Tibial artery (tissue), 4 donors: Measurements from ENCODE around the gene SAMD9L.

Experiments used
- DNase-seq, 2 donors: peaks; one replicate each; pipeline ENCODE4 v3.0.0-alpha.2; 2019
- H3K27ac ChIP-seq, 2 donors: fragments of 200-600 bp; sonication (generic) in 1 of 2; 1 replicate in 1 of 2; 2 replicates in 1 of 2; pipeline ENCODE4 v1.5.1; 2018 to 2019; ENCODE audit warnings: mild to moderate bottlenecking in 1 of 2
- H3K27me3 ChIP-seq, 2 donors: fragments of 200-600 bp; sonication (generic) in 1 of 2; one replicate each; pipeline versions ENCODE4 v1.5.1 to v1.6.0; 2016 to 2019
- H3K36me3 ChIP-seq, 3 donors: fragments of 200-600 bp; sonication (generic) in 2 of 3; one replicate each; pipeline ENCODE4 v1.5.1; 2016 to 2019; ENCODE audit warnings: mild to moderate bottlenecking in 2 of 3
- H3K4me1 ChIP-seq, 4 donors: fragments of 200-600 bp; sonication (generic) in 2 of 4; 1 replicate in 3 of 4; 2 replicates in 1 of 4; pipeline ENCODE4 v1.5.1; 2016 to 2019
- H3K4me3 ChIP-seq, 2 donors: fragments of 200-600 bp; sonication (generic) in 1 of 2; 1 replicate in 1 of 2; 2 replicates in 1 of 2; pipeline ENCODE4 v1.5.1; 2018 to 2019; ENCODE audit warnings: mild to moderate bottlenecking in 2 of 2
- H3K9me3 ChIP-seq, 3 donors: fragments of 200-600 bp; sonication (generic) in 1 of 3; one replicate each; pipeline ENCODE4 v1.5.1; 2016 to 2019
- CTCF ChIP-seq, 2 experiments: fragments of 200-600 bp in 1 of 2; fragments of 450-650 bp in 1 of 2; IDR thresholded peaks; one replicate each; pipeline ENCODE4 v1.5.1; 2017 to 2019; ENCODE audit warnings: antibody characterized with exemption in 2 of 2, mild to moderate bottlenecking in 1 of 2, moderate library complexity in 1 of 2
- intact Hi-C: fragments of 100-400 bp; cut with DNase I; formaldehyde crosslinking; loops from one replicate; pipeline ENCODE4 v1.15.0; 2023; ENCODE audit warnings: low total_unique reads

The SAMD9L gene

DNA sequence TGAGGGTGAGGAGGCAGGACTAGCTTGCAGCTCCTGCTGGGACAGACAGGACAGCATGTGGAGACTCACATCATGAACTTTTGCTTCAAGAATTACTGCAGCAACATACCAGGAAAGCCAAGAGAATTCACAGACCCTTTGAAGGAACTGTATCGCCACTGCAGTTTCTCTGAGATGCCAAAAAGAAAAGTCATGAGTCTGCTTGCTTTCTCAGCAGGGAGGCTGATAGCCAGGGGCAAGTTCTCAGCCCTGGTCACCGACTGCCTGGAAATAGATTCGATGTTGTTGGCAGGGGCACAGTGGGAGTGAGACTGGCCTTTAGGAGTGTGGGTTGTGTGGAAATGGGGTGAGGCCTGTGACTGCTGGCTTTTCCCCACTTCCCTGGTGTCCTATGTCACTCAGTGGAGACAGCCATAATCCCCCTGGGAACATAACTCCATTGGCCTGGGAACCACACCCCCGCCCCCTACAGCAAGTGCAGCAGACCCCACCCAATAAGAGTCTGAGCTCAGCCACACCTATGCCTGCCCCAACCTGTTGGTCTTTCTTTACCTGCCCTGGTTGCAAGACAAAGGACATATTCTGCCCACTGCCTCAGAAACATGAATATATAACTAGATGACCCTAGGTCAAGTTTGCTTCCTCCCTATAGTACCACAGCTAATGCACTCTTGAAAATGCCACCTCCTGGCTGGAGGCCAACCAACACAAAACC, 28.8 kb downstream of the SAMD9L start:
- Histone ChIP-seq H3K27ac (peak overlapping the region in 1 of 2 donors; percentile 64), H3K36me3 (peaks cover 0 to 5% (median 2%) of the 10 kb centered on the region in 3 donors), H3K27me3 (no peaks in the 10 kb centered on the region), H3K4me3 (no peak overlapping the region), H3K4me1 (peaks cover 0 to 30% (median 9%) of the 10 kb centered on the region in 4 donors), H3K9me3 (peaks cover 0 to 8% (median 0%) of the 10 kb centered on the region in 3 donors)
- intact Hi-C loops = no loop called here
- TF ChIP-seq CTCF (IDR thresholded peaks at IDR 0.05) = no peak
- no peak for DNase-seq

DNA sequence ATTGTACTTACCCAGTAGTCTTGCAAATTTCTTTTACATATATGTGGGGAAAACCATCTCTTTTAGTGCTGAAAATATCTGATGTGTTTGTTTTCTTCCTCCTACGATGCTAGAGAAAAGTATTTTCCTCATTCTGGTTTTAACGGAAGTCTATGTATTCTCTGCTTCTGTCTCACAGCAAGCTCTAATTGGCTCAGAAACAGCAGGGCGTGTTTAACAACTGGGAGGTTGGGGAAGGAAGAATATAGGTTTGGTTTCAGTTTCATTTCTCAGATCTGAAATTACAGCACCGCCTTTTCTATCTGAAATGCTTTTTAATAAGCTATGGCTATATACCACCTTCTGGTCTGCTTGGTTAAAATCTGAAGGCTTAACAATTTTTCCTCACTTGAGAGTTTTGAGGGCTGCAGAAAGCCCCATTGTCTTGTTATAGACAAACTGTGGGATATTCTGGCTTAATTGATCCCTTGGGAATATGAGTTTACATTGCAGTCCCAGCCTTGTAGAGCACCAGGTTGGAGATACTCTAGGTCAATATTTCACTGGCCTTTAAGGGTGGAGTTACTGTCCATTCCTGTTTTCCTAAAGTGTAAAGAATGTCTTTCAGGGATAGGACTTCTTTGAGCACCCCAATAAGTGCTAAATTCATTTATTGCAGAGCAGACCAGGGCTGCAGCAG, 30.2 kb downstream of the SAMD9L start, which contains the start of gene SAMD9:
TSS of gene SAMD9 (minus strand) at position 128 of the 679 bp plus-strand sequence. CDS start 11,882 bp downstream, outside the sequence.
- intact Hi-C loops = no loop called here

GRCh38 chr7:93117327-93117726, 30.9 kb downstream of the SAMD9L start:
- TF ChIP-seq CTCF (IDR thresholded peaks at IDR 0.05) = no peak
- Histone ChIP-seq H3K4me1 (peaks cover 0 to 30% (median 9%) of the 10 kb centered on the region in 4 donors), H3K9me3 (peaks cover 0 to 18% (median 0%) of the 10 kb centered on the region in 3 donors), H3K27ac (peak overlapping the region; percentile 64 to 65), H3K4me3 (peak overlapping the region; percentile 50 to 52), H3K27me3 (no peaks in the 10 kb centered on the region), H3K36me3 (peaks cover 4 to 15% (median 9%) of the 10 kb centered on the region in 3 donors)
- no peak for DNase-seq
- intact Hi-C loops = no loop called here

More for the DNA sequence above, 30.2 kb downstream of the SAMD9L start, which contains the start of gene SAMD9:
- H3K36me3 ChIP-seq = peaks cover 4 to 15% (median 5%) of the 10 kb centered on the region in 3 donors
- no peak for TF ChIP-seq CTCF (IDR thresholded peaks at IDR 0.05)
- peak in 1 of 2 donors; percentile 62 for DNase-seq
- peaks cover 0 to 14% (median 0%) of the 10 kb centered on the region in 3 donors for H3K9me3 ChIP-seq
- H3K27ac ChIP-seq = peak within 1 kb of the TSS; percentile 64 to 65
- no peaks in the 10 kb centered on the region for H3K27me3 ChIP-seq
- peak within 1 kb of the TSS; percentile 50 to 52 for H3K4me3 ChIP-seq
- H3K4me1 ChIP-seq = peaks cover 0 to 30% (median 9%) of the 10 kb centered on the region in 4 donors

DNA sequence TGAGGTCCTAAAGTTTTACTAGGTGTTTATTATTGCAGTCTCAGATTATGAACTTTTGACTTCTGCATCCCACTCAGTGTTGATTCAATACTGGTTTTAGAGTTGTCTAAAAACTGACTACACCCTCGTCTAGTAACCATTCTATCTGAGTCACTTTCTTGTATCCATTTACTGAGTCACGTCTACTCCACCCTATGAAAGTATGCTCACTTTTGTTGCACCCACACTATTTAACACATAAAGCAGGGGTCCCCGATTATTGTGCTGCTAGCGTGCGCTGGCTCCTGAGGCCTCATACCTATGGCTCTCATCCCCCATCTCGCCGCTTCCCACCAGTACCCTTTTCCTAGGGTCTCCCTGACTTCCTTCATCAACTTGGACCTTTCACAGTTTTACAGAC, 32.4 kb downstream of the SAMD9L start:
- no peak for TF ChIP-seq CTCF (IDR thresholded peaks at IDR 0.05)
- Histone ChIP-seq H3K9me3 (peaks cover 0 to 27% (median 0%) of the 10 kb centered on the region in 3 donors), H3K27me3 (no peaks in the 10 kb centered on the region), H3K27ac (no peak overlapping the region), H3K4me1 (peaks cover 0 to 30% (median 9%) of the 10 kb centered on the region in 4 donors), H3K36me3 (peaks cover 4 to 25% (median 14%) of the 10 kb centered on the region in 3 donors), H3K4me3 (no peak overlapping the region)
- DNase-seq = no peak
- intact Hi-C loops = no loop called here

GRCh38 chr7:93108003-93108402, 40.2 kb downstream of the SAMD9L start:
- Histone ChIP-seq H3K9me3 (peaks cover 24 to 92% (median 56%) of the 10 kb centered on the region in 3 donors), H3K36me3 (peaks cover 51 to 82% (median 82%) of the 10 kb centered on the region in 3 donors), H3K4me1 (no peaks in the 10 kb centered on the region), H3K27ac (no peak overlapping the region), H3K27me3 (no peaks in the 10 kb centered on the region), H3K4me3 (no peak overlapping the region)
- TF ChIP-seq CTCF (IDR thresholded peaks at IDR 0.05) = no peak
- DNase-seq = no peak
- intact Hi-C loops = no loop called here
